ENCODE data around the gene TRAF4. TPM values are rescaled to one million over a fixed set of nuclear protein-coding genes. Genes with fewer than 3 reads are reported as not detected.
A peak's percentile ranks its signal among the peaks of the same experiment; 100 is the strongest.
"Not testable (repeated sequence)": the region's sequence is repeated elsewhere in the genome, so short reads cannot be mapped to it uniquely, and the experiment has no call there.

The TRAF4 gene
- total and polyA plus RNA-seq, 10 of the 15 experiments (the other 5 are each of a cell fraction or from before 2014, with no cell fraction given) = 3.7 to 197 (median 66.4) TPM

DNA sequence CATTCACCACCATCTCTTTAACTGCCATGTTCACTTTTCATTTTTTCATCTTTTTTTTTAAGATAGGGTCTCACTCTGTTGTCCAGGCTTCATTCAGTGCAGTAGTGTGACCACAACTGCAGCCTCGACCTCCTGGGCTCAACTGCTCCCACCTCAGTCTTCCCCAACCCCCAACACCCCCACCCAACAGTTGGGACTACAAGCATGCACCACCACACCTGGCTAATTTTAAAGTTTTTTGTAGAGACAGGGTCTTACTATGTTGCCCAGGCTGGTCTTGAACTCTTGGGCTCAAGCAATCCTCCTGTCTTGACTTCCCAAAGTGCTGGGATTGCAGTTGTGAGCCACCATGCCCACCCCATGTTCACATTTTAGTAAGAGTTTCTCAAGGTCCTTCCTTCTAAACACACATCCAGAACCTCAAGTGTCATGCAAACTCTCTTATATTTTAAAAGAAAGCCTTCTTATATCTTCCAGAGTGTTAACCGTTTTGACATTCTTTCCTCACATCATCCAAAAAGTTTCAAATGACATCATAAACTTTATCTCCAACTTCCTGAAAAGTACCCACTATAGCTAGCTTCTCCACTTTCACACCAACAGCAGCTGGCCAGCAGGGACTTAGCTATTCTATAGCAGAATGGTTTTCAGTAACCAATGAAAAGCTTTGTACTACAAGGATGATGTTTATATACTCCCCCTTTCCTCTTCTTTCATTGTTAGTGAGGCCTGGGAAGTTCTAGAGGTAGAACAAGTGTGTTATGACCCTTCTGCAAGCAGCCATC lies 49.3 kb downstream of the TRAF4 start:
- Histone ChIP-seq H2AFZ (ENCODE audit: control insufficient read depth, low read depth, low read length) (no peak overlapping the region), H3K4me3 (no peak overlapping the region), H3K79me2 (ENCODE audit: control insufficient read depth, insufficient read depth, low read length) (no peaks in the 10 kb centered on the region), H3K27me3 (replicated peaks in 1 of 2; ENCODE audit: control insufficient read depth in 2 of 2, insufficient read depth in 2 of 2, low read length in 1 of 2) (no peaks in the 10 kb centered on the region), H3K9me3 (replicated peaks; ENCODE audit: control insufficient read depth, insufficient read depth, low read length) (no peaks in the 10 kb centered on the region), H3K9ac (ENCODE audit: control insufficient read depth, insufficient read depth, low read length) (no peak overlapping the region), H3K36me3 (ENCODE audit: control insufficient read depth in 2 of 2, insufficient read depth in 2 of 2, low read length in 1 of 2) (no peaks in the 10 kb centered on the region; a peak in 2 of 4 replicates), H3K4me2 (ENCODE audit: control insufficient read depth, insufficient read depth) (no peak overlapping the region), H3K4me1 (ENCODE audit: control insufficient read depth, insufficient read depth, low read length) (no peaks in the 10 kb centered on the region), H3K27ac (ENCODE audit: control insufficient read depth, insufficient read depth) (no peak overlapping the region), H4K20me1 (ENCODE audit: control insufficient read depth, insufficient read depth) (no peaks in the 10 kb centered on the region)
- WGBS (ENCODE audit: insufficient coverage, insufficient replicate concordance, low lambda C conversion rate, missing lambda C conversion rate) = 6% methylated on average over 2 of the region's 2 CpGs
- DNase-seq (ENCODE audit: low read depth, low spot score) = no peak
- ChIA-PET SMC1A (ENCODE audit: uncharacterized antibody, unreplicated experiment) (interaction anchor here (0.6 to 1.3 kb wide), 3 partner anchors 10 to 630 kb away, joined by 3 read pairs; no protein-coding TSS in a partner anchor), POLR2A (no interaction called here), CTCF (interaction anchor here (0.7 kb wide), 1 partner anchor 178 kb away, joined by 3 read pairs; no protein-coding TSS in a partner anchor), RAD21 (ENCODE audit: unreplicated experiment) (no interaction called here)
- in situ Hi-C loops (cut with MboI) = no loop called here
- intact Hi-C loops (cut with micrococcal nuclease; ENCODE audit: unreplicated experiment) = no loop called here
- TF ChIP-seq ZNF217 (IDR thresholded peaks at IDR 0.05) (no peak), E2F8 (IDR thresholded peaks at IDR 0.05; ENCODE audit: low read depth, partially characterized antibody) (no peak), CBX5 (IDR thresholded peaks at IDR 0.05; ENCODE audit: low read depth) (no peak), ATF7 (IDR thresholded peaks at IDR 0.05; ENCODE audit: low read depth) (peak; percentile 66), SRF (IDR thresholded peaks at IDR 0.05; ENCODE audit: low read depth in 2 of 2, low read length in 2 of 2) (no peak)
- TF ChIP-seq, protein P1, sequence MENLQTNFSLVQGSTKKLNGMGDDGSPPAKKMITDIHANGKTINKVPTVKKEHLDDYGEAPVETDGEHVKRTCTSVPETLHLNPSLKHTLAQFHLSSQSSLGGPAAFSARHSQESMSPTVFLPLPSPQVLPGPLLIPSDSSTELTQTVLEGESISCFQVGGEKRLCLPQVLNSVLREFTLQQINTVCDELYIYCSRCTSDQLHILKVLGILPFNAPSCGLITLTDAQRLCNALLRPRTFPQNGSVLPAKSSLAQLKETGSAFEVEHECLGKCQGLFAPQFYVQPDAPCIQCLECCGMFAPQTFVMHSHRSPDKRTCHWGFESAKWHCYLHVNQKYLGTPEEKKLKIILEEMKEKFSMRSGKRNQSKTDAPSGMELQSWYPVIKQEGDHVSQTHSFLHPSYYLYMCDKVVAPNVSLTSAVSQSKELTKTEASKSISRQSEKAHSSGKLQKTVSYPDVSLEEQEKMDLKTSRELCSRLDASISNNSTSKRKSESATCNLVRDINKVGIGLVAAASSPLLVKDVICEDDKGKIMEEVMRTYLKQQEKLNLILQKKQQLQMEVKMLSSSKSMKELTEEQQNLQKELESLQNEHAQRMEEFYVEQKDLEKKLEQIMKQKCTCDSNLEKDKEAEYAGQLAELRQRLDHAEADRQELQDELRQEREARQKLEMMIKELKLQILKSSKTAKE (IDR thresholded peaks at IDR 0.05; ENCODE audit: low read depth, poor library complexity, severe bottlenecking) = no peak
- TSS peak; percentile 35 for BruUV-seq (replicated peaks)
- peak; percentile 66 for ATAC-seq
- peak; percentile 13 for FAIRE-seq

DNA sequence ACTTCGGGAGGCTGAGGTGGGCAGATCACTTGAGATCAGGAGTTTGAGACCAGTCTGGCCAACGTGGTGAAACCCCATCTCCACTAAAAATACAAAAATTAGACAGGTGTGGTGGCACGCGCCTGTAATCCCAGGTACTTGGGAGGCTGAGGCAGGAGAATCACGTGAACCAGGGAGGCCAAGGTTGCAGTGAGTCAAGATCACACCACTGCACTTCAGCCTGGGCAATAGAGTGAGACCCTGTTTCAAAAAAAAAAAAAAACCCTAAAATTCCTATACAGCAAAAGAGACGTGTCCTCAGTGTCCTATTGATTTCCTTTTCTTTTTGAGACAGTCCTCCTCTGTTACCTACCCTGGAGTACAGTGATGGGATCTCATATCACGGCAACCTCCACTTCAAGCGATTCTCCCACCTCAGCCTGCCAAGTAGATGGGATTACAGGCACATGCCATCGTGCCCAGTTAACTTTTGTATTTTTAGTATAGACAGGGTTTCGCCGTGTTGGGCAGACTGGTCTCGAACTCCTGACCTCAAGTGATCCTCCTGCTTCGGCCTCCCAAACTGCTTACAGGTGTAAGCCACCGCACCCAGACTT lies 51.1 kb downstream of the TRAF4 start:
- BruUV-seq (replicated peaks); H3K27ac ChIP-seq (ENCODE audit: control insufficient read depth, insufficient read depth); FAIRE-seq; POLR2A ChIA-PET; H3K9ac ChIP-seq (ENCODE audit: control insufficient read depth, insufficient read depth, low read length); H3K4me1 ChIP-seq (ENCODE audit: control insufficient read depth, insufficient read depth, low read length); H3K36me3 ChIP-seq (ENCODE audit: control insufficient read depth in 2 of 2, insufficient read depth in 2 of 2, low read length in 1 of 2); ATAC-seq; intact Hi-C loops (cut with micrococcal nuclease; ENCODE audit: unreplicated experiment); H2AFZ ChIP-seq (ENCODE audit: control insufficient read depth, low read depth, low read length); CTCF ChIA-PET; RAD21 ChIA-PET (ENCODE audit: unreplicated experiment); H3K4me3 ChIP-seq; H3K27me3 ChIP-seq (replicated peaks in 1 of 2; ENCODE audit: control insufficient read depth in 2 of 2, insufficient read depth in 2 of 2, low read length in 1 of 2); H3K9me3 ChIP-seq (replicated peaks; ENCODE audit: control insufficient read depth, insufficient read depth, low read length); in situ Hi-C loops (cut with MboI); H3K79me2 ChIP-seq (ENCODE audit: control insufficient read depth, insufficient read depth, low read length); DNase-seq (ENCODE audit: low read depth, low spot score); H3K4me2 ChIP-seq (ENCODE audit: control insufficient read depth, insufficient read depth); H4K20me1 ChIP-seq (ENCODE audit: control insufficient read depth, insufficient read depth): not testable (repeated sequence)
- SMC1A ChIA-PET (ENCODE audit: uncharacterized antibody, unreplicated experiment) = interaction anchor here (1.7 kb wide), 1 partner anchor 32 kb away, joined by 4 read pairs; no protein-coding TSS in a partner anchor
- WGBS (ENCODE audit: insufficient coverage, insufficient replicate concordance, low lambda C conversion rate, missing lambda C conversion rate) = 94% methylated on average over 14 of the region's 14 CpGs
